ENCODE data around the gene CKAP2.
"Not testable (repeated sequence)": the region's sequence is repeated elsewhere in the genome, so short reads cannot be mapped to it uniquely, and the experiment has no call there.

Gene CKAP2, protein sequence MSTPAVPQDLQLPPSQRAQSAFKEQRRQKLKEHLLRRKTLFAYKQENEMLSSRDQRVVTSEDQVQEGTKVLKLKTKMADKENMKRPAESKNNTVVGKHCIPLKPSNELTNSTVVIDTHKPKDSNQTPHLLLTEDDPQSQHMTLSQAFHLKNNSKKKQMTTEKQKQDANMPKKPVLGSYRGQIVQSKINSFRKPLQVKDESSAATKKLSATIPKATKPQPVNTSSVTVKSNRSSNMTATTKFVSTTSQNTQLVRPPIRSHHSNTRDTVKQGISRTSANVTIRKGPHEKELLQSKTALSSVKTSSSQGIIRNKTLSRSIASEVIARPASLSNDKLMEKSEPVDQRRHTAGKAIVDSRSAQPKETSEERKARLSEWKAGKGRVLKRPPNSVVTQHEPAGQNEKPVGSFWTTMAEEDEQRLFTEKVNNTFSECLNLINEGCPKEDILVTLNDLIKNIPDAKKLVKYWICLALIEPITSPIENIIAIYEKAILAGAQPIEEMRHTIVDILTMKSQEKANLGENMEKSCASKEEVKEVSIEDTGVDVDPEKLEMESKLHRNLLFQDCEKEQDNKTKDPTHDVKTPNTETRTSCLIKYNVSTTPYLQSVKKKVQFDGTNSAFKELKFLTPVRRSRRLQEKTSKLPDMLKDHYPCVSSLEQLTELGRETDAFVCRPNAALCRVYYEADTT

DNA sequence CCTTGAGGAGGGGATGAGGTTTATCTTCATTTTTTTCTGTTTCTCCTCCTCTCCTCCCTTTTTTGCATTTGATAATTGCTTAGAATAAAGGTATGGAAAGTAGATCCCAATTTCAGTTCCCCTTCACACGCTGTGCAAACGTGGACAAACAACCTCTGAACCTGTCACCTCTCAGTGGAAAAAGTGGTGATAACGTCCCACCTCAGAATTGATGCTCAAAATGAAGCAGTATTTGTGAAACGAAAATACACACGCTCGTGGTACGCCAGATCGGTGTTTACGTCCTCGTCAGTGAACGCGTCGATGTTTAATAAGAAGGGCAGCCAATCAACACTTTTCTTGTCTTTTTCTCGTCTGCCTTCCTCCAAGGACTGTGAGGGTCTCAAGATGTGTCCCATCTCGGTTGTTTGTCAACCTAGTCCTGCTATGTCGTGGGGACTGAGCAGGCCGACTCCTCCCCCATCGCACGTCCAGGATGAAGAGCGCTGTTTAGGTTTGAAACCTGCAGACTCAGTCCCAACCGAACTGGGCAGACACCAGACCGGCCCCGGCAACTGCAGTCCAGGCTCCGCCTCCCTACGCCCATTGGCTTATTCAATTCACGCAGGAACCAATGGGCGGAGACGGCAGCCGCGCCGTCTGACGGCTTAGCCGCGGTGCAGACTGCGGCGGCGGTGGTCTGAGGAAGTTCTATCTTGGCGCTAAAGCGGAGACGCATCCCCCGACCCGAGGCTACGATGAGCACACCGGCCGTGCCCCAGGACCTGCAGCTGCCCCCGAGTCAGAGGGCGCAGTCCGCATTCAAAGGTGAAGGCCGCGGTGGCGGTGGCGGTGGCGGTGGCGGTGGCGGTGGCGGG, at the start of gene CKAP2:
TSS of gene CKAP2 (plus strand) at position 659 of the 857 bp plus-strand sequence. CDS start at position 738, 79 bp downstream.
- peak; percentile 74 for DNase-seq (ENCODE audit: extremely low read depth, low read depth)
- TF ChIP-seq, protein P1, sequence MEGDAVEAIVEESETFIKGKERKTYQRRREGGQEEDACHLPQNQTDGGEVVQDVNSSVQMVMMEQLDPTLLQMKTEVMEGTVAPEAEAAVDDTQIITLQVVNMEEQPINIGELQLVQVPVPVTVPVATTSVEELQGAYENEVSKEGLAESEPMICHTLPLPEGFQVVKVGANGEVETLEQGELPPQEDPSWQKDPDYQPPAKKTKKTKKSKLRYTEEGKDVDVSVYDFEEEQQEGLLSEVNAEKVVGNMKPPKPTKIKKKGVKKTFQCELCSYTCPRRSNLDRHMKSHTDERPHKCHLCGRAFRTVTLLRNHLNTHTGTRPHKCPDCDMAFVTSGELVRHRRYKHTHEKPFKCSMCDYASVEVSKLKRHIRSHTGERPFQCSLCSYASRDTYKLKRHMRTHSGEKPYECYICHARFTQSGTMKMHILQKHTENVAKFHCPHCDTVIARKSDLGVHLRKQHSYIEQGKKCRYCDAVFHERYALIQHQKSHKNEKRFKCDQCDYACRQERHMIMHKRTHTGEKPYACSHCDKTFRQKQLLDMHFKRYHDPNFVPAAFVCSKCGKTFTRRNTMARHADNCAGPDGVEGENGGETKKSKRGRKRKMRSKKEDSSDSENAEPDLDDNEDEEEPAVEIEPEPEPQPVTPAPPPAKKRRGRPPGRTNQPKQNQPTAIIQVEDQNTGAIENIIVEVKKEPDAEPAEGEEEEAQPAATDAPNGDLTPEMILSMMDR (IDR thresholded peaks at IDR 0.05; ENCODE audit: low read depth, low read length): no peak

DNA sequence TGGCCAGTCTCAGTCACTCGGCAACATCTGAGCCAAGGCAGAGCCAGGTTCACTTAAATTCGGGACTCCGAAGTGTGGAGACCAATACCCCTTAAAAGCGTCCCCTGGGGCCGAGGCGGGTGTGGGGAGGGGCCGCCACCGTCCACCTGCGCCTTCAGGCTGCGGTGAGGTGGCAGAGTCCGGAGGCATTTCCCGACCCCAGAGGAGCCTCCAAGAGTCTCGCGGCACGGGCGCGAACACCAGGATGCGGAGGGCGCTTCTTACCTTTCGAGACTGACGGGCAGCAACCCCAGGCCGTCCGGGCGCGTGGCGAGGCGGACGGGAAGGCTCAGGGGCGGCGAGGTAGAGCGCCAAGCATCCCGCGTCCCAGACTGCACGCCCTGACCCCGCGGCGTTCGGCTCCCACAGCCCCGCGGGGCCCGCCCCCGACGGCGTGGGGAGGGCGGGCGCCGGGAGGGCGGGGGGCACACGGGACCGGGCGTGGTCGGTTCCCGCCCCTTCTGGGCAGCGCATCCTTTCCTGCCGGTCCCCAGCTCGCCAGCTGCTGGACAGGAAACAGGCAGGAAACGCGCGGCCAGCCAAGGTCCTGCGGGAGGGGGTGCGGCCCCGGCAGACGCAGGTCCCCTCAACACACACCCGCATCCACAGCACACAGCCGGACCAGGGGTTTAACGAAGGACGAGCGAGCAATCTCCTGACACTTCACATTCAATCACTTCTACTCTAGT, 49.3 kb upstream of the CKAP2 start, which contains the start of gene THSD1:
TSS of gene THSD1 (minus strand) at position 406 of the 728 bp plus-strand sequence. CDS start 3,572 bp downstream, outside the sequence.
- TF ChIP-seq, protein P1 (IDR thresholded peaks at IDR 0.05; ENCODE audit: low read depth, low read length): no peak
- DNase-seq (ENCODE audit: extremely low read depth, low read depth): no peak

DNA sequence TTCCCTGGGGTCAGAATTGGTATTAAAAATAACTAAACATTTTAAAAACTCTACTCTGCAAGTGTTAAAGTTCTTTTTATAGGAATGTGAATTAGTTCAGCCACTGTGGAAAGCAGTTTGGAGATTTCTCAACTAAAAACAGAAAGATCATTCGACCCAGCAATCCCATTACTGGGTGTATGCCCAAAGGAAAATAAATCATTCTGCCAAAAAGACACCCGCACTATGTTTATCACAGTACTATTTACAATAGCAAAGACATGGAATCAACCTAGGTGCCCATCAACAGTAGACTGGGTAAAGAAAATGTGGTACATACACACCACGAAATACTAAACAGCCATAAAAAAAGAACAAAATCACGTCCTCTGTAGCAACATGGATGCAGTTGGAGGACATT, 48.6 kb upstream of the CKAP2 start:
- TF ChIP-seq, protein P1 (IDR thresholded peaks at IDR 0.05; ENCODE audit: low read depth, low read length): no peak
- DNase-seq (ENCODE audit: extremely low read depth, low read depth): no peak

DNA sequence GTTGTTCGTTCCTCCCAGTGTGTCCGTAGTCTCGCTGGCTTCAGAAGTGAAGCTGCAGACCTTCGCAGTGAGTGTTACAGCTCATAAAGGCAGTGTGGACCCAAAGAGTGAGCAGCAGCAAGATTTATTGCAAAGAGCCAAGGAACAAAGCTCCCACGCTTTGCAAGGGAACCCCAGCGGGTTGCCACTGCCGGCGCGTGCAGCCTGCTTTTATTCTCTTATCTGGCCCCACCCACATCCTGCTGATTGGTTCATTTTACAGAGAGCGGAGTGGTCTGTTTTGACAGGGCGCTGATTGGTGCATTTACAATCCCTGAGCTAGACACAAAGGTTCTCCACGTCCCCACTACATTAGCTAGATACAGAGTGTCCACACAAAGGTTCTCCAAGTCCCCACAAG, 47.8 kb upstream of the CKAP2 start:
- DNase-seq (ENCODE audit: extremely low read depth, low read depth): not testable (repeated sequence)

DNA sequence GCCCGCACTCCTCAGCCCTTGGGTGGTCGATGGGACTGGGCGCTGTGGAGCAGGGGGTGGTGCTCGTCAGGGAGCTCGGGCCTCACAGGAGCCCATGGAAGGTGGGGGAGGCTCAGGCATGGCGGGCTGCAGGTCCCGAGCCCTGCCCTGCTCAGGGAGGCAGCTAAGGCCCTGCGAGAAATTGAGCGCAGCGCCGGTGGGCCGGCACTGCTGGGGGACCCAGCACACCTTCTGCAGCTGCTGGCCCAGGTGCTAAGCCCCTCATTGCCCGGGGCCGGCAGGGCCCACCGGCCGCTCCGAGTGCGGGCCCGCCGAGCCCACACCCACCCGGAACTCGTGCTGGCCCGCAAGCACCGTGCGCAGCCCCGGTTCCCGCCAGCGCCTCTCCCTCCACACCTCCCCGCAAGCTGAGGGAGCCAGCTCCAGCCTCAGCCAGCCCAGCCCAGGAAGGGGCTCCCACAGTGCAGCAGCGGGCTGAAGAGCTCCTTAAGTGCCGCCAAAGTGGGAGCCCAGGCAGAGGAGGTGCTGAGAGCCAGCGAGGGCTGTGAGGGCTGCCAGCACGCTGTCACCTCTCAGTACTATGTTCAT, 47.1 kb upstream of the CKAP2 start:
- not testable (repeated sequence) for DNase-seq (ENCODE audit: extremely low read depth, low read depth)

DNA sequence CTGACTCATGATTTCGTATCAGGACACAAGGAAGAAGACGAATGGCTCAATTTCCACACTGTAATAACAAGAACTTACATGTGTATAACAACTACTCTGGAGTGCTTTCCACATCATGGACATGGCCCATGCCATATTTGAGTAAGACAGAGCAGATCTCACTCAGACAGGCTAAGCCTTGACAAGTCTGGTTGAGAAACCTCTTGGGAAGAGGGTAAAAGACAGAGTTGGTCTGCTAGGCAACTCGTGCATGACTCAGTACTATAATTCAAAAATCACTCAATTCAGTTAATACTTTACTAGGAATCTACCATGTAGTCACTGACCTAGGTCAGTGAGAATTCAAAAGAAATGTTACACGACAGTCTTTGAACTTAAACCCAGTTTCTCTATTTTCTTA, 43.6 kb upstream of the CKAP2 start:
- TF ChIP-seq, protein P1 (IDR thresholded peaks at IDR 0.05; ENCODE audit: low read depth, low read length): no peak
- no peak for DNase-seq (ENCODE audit: extremely low read depth, low read depth)

DNA sequence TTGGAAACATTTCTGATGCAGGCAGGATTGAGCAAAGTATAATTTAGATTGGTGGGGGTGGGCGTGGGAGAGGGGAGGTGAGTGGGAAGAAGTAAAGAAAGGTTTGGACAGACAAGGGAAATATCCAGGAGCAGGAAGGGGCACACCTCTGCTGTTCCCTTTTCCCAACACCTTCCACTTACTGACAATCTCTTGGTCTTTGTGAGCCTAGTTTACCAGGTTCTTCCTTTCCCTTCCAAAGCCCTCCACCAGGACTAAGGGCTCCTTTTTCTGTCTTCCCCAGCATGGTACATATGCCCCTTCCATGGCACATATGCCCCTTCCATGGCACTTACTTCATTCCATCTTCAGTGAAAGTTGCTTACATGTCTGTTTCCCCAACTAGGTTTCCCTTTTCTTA, 43.1 kb upstream of the CKAP2 start:
- TF ChIP-seq, protein P1 (IDR thresholded peaks at IDR 0.05; ENCODE audit: low read depth, low read length): no peak
- DNase-seq (ENCODE audit: extremely low read depth, low read depth): no peak
